Esophagus squamous epithelium (tissue), 5 donors: ENCODE data around the gene NR1I3. TPM values are rescaled to one million over a fixed set of nuclear protein-coding genes. Genes with fewer than 3 reads are reported as not detected.

Source experiments
- DNase-seq: peaks from one replicate; lab custom pipeline; 2025; lab: John Stamatoyannopoulos, UW
- H3K27ac ChIP-seq, 4 donors: fragments of 200-600 bp; sonication (generic); one replicate each; pipeline ENCODE4 v1.5.1; 2016 to 2019; ENCODE audit warnings: mild to moderate bottlenecking in 1 of 4
- H3K27me3 ChIP-seq, 4 donors: fragments of 200-600 bp; sonication (generic); 1 replicate in 3 of 4; 2 replicates in 1 of 4; pipeline versions ENCODE4 v1.5.1 to v1.6.0; 2017 to 2021; ENCODE audit warnings: antibody characterized with exemption in 1 of 4
- H3K36me3 ChIP-seq, 3 donors: fragments of 200-600 bp; sonication (generic); one replicate each; pipeline ENCODE4 v1.5.1; 2016 to 2019
- H3K4me1 ChIP-seq, 3 donors: fragments of 200-600 bp; sonication (generic); one replicate each; pipeline ENCODE4 v1.5.1; 2017 to 2019
- H3K4me3 ChIP-seq, 4 donors: fragments of 200-600 bp; sonication (generic); 1 replicate in 3 of 4; 2 replicates in 1 of 4; pipeline ENCODE4 v1.5.1; 2016 to 2019; ENCODE audit warnings: mild to moderate bottlenecking in 2 of 4, moderate library complexity in 1 of 4
- H3K9me3 ChIP-seq, 3 donors: fragments of 200-600 bp; sonication (generic); one replicate each; pipeline ENCODE4 v1.5.1; 2016 to 2019
- POLR2A ChIP-seq, 4 donors: fragments of 450-650 bp; IDR thresholded peaks; one replicate each; pipeline ENCODE4 v1.6.1; 2017; ENCODE audit warnings: antibody characterized with exemption in 4 of 4, mild to moderate bottlenecking in 4 of 4, moderate library complexity in 3 of 4
- WGBS, 2 donors: methylation state at CpG; one replicate each; pipeline ENCODE4 v1.1.5; 2018; 5-methylcytosine and 5-hydroxymethylcytosine counted together
- intact Hi-C: fragments of 100-400 bp; cut with DNase I; formaldehyde crosslinking; loops from one replicate; pipeline ENCODE4 v1.15.0; 2022
- total RNA-seq, 4 donors: library from RNA; depleted of rRNA; stranded (reverse); fragments of >200 nt; gene quantifications; one replicate each; pipeline ENCODE4 v1.1.0, GENCODE V29; 2016
- TF ChIP-seq, protein P1 (sequence below), 6 experiments: fragments of 450-650 bp in 4 of 6; fragments of 200-600 bp in 2 of 6; sonication (generic) in 2 of 6; IDR thresholded peaks; one replicate each; pipeline ENCODE4 v1.5.1; 2016 to 2019; ENCODE audit warnings: antibody characterized with exemption in 6 of 6, mild to moderate bottlenecking in 4 of 6, moderate library complexity in 4 of 6
- donor health status: DM: yes; HTN: yes; CAD: no.

Gene NR1I3
- total RNA-seq, 4 donors from 2014 or later = not detected

DNA sequence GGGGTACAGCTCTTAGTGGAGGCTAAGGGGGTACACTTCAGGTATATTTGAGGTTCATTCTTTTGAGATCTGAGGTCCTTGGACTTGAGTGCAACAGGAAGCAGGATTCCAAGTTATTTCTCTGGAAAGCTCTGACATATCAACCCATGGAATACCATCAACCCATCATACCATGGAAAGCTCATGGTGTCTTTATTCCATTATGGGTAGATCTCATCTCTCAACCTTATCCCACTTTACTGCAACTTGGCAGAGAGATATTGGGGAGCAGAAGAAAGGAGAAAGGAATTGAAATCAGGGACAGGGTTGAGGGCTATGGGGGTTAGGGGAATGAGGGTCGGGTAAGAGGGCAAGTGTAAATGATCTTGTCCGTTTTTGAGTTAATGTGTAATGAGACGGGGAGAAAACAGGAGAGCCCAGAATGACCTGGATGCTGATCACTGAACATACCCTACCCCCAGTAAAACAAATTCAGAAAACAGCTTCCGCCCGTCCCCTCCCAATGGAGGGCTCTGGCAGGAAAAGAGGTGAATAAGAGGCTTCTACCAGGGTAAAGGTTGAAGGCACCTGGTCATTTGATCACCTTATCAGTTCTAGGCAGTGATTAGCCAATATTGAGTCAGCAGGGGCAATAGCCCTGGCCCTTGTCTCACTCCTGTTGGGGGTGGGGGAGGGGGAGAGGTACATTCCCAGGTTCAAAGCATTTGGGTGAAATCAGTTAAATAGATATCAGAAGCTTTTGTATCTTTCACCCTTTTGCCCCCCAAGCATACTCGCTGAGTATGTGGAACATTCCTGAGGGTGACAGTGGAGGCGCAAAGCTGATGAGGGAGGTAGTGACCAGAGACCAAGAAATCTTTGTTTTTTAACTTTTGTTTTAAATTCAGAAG is 14.0 kb downstream of the NR1I3 start:
- intact Hi-C loops = loop anchor here (10.0 kb wide), 1 partner anchor 151 kb away; no protein-coding TSS in a partner anchor
- WGBS, 2 donors = 86 to 91% methylated on average over 7 of the region's 7 CpGs

DNA sequence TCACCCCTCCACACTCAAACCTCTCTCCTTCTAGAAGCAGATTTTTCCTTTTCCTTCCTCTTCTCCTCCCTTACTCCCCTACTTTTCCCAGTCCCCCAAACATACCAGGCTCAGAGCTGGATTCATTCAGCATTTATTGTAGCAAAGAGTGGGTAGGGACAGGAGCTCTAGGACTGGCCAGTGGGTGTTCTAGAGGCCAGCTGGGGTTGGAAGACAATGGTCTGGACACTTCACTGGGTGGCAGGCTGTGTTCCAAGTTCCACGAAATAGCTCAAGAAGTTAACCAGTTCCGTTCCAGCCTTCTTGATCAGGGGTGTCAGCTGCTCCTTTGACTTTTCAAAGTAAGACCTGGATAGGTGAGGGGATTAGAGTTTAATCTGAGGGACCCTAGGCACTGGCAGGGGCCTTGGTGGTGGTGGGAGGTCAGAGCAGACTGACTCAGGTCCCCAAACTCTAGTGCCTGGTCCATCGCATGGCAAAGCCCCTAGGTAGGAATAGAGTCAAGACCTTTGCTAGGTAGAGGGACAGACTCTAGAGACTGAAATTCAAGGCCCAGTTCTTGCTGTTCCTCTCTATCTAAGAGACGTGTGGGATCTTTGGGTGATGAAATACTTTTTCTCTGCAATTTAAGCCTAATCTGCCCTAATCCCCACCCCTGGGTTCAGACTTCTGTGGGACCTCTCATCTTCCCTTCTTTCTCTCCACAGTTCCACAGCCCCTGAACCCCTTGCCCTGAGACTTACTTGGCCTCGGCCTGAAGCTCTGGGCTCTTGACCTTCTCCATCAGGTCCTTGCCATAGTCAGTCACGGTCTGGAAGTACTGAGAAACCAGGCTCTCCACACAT is 15.6 kb downstream of the NR1I3 start:
- intact Hi-C loops = loop anchor here (10.0 kb wide), 1 partner anchor 152 kb away; no protein-coding TSS in a partner anchor
- Histone ChIP-seq H3K9me3 (no peaks in the 10 kb centered on the region), H3K27ac (no peak overlapping the region), H3K4me1 (peaks cover 18 to 25% (median 18%) of the 10 kb centered on the region in 3 donors), H3K36me3 (no peaks in the 10 kb centered on the region), H3K27me3 (no peaks in the 10 kb centered on the region), H3K4me3 (no peak overlapping the region)
- 68 to 73% methylated on average over 5 of the region's 6 CpGs for WGBS, 2 donors
- DNase-seq = no peak
- no peak for TF ChIP-seq POLR2A (IDR thresholded peaks at IDR 0.05)
- TF ChIP-seq, protein P1, sequence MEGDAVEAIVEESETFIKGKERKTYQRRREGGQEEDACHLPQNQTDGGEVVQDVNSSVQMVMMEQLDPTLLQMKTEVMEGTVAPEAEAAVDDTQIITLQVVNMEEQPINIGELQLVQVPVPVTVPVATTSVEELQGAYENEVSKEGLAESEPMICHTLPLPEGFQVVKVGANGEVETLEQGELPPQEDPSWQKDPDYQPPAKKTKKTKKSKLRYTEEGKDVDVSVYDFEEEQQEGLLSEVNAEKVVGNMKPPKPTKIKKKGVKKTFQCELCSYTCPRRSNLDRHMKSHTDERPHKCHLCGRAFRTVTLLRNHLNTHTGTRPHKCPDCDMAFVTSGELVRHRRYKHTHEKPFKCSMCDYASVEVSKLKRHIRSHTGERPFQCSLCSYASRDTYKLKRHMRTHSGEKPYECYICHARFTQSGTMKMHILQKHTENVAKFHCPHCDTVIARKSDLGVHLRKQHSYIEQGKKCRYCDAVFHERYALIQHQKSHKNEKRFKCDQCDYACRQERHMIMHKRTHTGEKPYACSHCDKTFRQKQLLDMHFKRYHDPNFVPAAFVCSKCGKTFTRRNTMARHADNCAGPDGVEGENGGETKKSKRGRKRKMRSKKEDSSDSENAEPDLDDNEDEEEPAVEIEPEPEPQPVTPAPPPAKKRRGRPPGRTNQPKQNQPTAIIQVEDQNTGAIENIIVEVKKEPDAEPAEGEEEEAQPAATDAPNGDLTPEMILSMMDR (IDR thresholded peaks at IDR 0.05) = no peak

More for the DNA sequence above, 14.0 kb downstream of the NR1I3 start:
- no peak overlapping the region for H3K4me3 ChIP-seq
- no peak for DNase-seq
- H3K9me3 ChIP-seq = no peaks in the 10 kb centered on the region
- H3K4me1 ChIP-seq = peaks cover 21 to 33% (median 25%) of the 10 kb centered on the region in 3 donors
- no peak for TF ChIP-seq POLR2A (IDR thresholded peaks at IDR 0.05)
- TF ChIP-seq, protein P1 (IDR thresholded peaks at IDR 0.05) = no peak
- H3K36me3 ChIP-seq = peaks cover 2 to 10% (median 5%) of the 10 kb centered on the region in 3 donors
- no peaks in the 10 kb centered on the region for H3K27me3 ChIP-seq
- no peak overlapping the region for H3K27ac ChIP-seq

DNA sequence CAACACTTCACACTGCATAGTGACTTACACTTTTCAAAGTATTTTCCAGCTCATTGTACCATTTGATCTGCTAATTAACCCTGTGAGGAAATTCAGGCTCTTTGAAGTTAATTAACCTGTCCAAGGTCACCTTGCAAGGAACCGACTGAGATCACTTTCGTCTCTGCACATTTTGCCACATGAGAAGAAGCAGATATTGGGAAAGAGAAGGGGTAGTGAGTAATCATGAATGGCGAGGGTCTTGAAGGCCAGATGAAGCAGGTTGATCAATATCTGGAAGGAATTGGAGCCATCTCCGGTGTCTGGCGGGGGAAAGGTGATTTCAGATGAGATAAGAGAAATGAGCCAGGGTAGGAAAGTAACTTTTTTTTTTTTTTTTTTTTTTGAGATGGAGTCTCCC is 18.0 kb downstream of the NR1I3 start:
- H3K27ac ChIP-seq = no peak overlapping the region
- TF ChIP-seq, protein P1 (IDR thresholded peaks at IDR 0.05) = no peak
- TF ChIP-seq POLR2A (IDR thresholded peaks at IDR 0.05) = no peak
- no peaks in the 10 kb centered on the region for H3K27me3 ChIP-seq
- H3K4me3 ChIP-seq = no peak overlapping the region
- H3K9me3 ChIP-seq = no peaks in the 10 kb centered on the region
- WGBS, 2 donors = 82 to 84% methylated on average over 5 of the region's 5 CpGs
- H3K36me3 ChIP-seq = peaks cover 0 to 5% (median 0%) of the 10 kb centered on the region in 3 donors
- H3K4me1 ChIP-seq = peaks cover under 1 to 5% (median 2%) of the 10 kb centered on the region in 3 donors
- intact Hi-C loops = loop anchor here (10.0 kb wide), 1 partner anchor 155 kb away; no protein-coding TSS in a partner anchor
- no peak for DNase-seq

DNA sequence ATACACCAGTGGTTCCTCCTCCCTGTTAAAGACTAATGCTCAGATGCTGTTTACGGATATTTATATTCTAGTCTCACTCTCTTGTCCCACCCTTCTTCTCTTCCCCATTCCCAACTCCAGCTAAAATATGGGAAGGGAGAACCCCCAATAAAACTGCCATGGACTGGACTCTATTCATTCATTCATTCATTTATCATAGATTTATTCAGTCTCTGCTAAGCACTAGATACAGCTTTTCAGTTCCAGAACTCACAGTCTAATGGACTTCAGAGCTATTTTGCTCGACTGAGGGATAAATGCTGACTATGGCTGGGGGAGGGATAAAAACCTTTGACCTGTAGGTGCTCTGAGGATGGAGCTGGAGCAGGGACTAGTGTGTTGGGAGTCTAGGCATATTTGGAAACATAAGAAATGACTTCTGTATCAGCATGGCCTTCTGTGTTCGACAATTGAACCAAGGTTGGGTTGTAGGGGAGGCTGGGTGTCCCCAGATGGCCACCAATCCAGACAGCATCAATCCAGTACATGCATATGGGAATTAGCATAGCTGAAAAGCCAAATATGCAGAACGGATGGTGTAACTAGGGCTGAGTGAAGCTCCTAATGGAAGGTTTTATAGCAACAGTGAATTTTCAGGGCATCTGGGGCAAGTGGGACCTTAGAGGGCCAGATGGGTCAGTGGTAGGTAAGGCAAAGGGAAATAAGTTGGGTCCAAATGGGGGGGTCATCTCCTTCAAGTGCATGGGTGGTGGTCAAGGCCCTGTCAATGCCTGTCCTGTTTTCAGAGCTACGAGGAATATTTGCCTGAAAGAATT is 18.7 kb downstream of the NR1I3 start:
- Histone ChIP-seq H3K36me3 (peaks cover under 1 to 12% (median 5%) of the 10 kb centered on the region in 3 donors), H3K27me3 (no peaks in the 10 kb centered on the region), H3K27ac (no peak overlapping the region), H3K4me3 (no peak overlapping the region), H3K9me3 (no peaks in the 10 kb centered on the region), H3K4me1 (no peaks in the 10 kb centered on the region)
- DNase-seq = no peak
- 85 to 90% methylated on average over 4 to 5 of the region's 5 CpGs for WGBS, 2 donors
- TF ChIP-seq, protein P1 (IDR thresholded peaks at IDR 0.05) = no peak
- no peak for TF ChIP-seq POLR2A (IDR thresholded peaks at IDR 0.05)
- intact Hi-C loops = no loop called here
